ENCODE results near the gene PRKG1. TPM values are rescaled to one million over a fixed set of nuclear protein-coding genes. Genes with fewer than 3 reads are reported as not detected.

PRKG1 gene
- polyA plus RNA-seq, 1 donor (not counting 4 experiments of a cell fraction or from before 2014, with no cell fraction given), result 0.24 TPM

DNA sequence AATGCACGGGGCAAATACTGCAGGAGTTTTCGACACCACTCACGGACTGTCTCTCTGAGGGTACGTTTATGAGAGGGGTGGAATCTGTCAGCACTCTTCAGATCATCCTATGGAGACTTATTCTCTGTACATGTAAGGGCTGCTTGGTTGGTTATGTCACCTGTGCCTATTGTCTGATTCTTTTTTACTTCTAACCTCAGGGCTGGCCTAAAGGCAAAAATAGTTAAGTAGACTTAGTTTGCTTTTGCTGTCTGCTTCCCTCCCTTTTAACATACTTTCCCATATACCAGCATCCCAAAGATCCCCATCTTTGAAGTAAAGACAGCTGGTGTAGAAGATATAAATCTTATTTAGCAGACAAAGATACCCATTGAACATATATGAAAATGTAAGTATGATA lies 105.9 kb downstream of the PRKG1 start:
- dilution Hi-C loops (cut with MboI; ENCODE audit: extremely low pct_ligation_motif_present, low sequenced_read_pairs), result no loop called here
- Histone ChIP-seq H3K9ac (ENCODE audit: control insufficient read depth, extremely low read depth, insufficient read depth, low read length) (no peak overlapping the region), H3K9me1 (ENCODE audit: control insufficient read depth, extremely low read depth, insufficient read depth, low read length) (no peaks in the 10 kb centered on the region), H3K9me3 (ENCODE audit: control insufficient read depth, low read depth, low read length) (no peaks in the 10 kb centered on the region), H3K36me3 (ENCODE audit: control insufficient read depth in 2 of 2, extremely low read depth in 1 of 2, insufficient read depth in 2 of 2, low read length in 2 of 2) (no peaks in the 10 kb centered on the region), H3K4me3 (ENCODE audit: control insufficient read depth in 2 of 3, extremely low read depth in 1 of 3, insufficient read depth in 2 of 3, low read depth in 1 of 3, low read length in 3 of 3) (no peak overlapping the region), H3K27me3 (ENCODE audit: control insufficient read depth, extremely low read depth, insufficient read depth, low read length) (no peaks in the 10 kb centered on the region), H2AFZ (ENCODE audit: control insufficient read depth, low read length) (no peak overlapping the region), H3K27ac (ENCODE audit: control insufficient read depth, insufficient read depth, low read length) (no peak overlapping the region), H3K79me2 (ENCODE audit: control insufficient read depth, insufficient read depth, low read length) (no peaks in the 10 kb centered on the region), H4K20me1 (ENCODE audit: control insufficient read depth, extremely low read depth, insufficient read depth, low read length) (no peaks in the 10 kb centered on the region), H3K4me2 (ENCODE audit: control insufficient read depth, extremely low read depth, insufficient read depth, low read depth, low read length) (no peak overlapping the region), H3K4me1 (ENCODE audit: control insufficient read depth, extremely low read depth, insufficient read depth, low read length) (no peaks in the 10 kb centered on the region)
- FAIRE-seq (no peak), DNase-seq (ENCODE audit: low read depth, low spot score) (no peak)
- TF ChIP-seq, protein P1, sequence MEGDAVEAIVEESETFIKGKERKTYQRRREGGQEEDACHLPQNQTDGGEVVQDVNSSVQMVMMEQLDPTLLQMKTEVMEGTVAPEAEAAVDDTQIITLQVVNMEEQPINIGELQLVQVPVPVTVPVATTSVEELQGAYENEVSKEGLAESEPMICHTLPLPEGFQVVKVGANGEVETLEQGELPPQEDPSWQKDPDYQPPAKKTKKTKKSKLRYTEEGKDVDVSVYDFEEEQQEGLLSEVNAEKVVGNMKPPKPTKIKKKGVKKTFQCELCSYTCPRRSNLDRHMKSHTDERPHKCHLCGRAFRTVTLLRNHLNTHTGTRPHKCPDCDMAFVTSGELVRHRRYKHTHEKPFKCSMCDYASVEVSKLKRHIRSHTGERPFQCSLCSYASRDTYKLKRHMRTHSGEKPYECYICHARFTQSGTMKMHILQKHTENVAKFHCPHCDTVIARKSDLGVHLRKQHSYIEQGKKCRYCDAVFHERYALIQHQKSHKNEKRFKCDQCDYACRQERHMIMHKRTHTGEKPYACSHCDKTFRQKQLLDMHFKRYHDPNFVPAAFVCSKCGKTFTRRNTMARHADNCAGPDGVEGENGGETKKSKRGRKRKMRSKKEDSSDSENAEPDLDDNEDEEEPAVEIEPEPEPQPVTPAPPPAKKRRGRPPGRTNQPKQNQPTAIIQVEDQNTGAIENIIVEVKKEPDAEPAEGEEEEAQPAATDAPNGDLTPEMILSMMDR (optimal IDR thresholded peaks at IDR 0.05 in 1 of 3, IDR thresholded peaks at IDR 0.05 in 1 of 3, conservative IDR thresholded peaks at IDR 0.05 in 1 of 3; ENCODE audit: extremely low read depth in 1 of 3, insufficient read depth in 2 of 3, low read length in 3 of 3), result no peak
- TF ChIP-seq EZH2 (IDR thresholded peaks at IDR 0.05; ENCODE audit: low read length), result no peak

GRCh38 chr10:51183783-51184182 lies 109.5 kb downstream of the PRKG1 start:
- Histone ChIP-seq H3K4me1 (ENCODE audit: control insufficient read depth, extremely low read depth, insufficient read depth, low read length) (no peaks in the 10 kb centered on the region), H3K4me3 (ENCODE audit: control insufficient read depth in 2 of 3, extremely low read depth in 1 of 3, insufficient read depth in 2 of 3, low read depth in 1 of 3, low read length in 3 of 3) (no peak overlapping the region), H3K4me2 (ENCODE audit: control insufficient read depth, extremely low read depth, insufficient read depth, low read depth, low read length) (no peak overlapping the region), H4K20me1 (ENCODE audit: control insufficient read depth, extremely low read depth, insufficient read depth, low read length) (no peaks in the 10 kb centered on the region), H3K9me1 (ENCODE audit: control insufficient read depth, extremely low read depth, insufficient read depth, low read length) (no peaks in the 10 kb centered on the region), H3K9me3 (ENCODE audit: control insufficient read depth, low read depth, low read length) (no peaks in the 10 kb centered on the region), H3K9ac (ENCODE audit: control insufficient read depth, extremely low read depth, insufficient read depth, low read length) (no peak overlapping the region), H3K36me3 (ENCODE audit: control insufficient read depth in 2 of 2, extremely low read depth in 1 of 2, insufficient read depth in 2 of 2, low read length in 2 of 2) (no peaks in the 10 kb centered on the region), H3K79me2 (ENCODE audit: control insufficient read depth, insufficient read depth, low read length) (no peaks in the 10 kb centered on the region), H3K27ac (ENCODE audit: control insufficient read depth, insufficient read depth, low read length) (no peak overlapping the region), H2AFZ (ENCODE audit: control insufficient read depth, low read length) (no peak overlapping the region), H3K27me3 (ENCODE audit: control insufficient read depth, extremely low read depth, insufficient read depth, low read length) (no peaks in the 10 kb centered on the region)
- no peak for FAIRE-seq
- dilution Hi-C loops (cut with MboI; ENCODE audit: extremely low pct_ligation_motif_present, low sequenced_read_pairs), result no loop called here
- TF ChIP-seq EZH2 (IDR thresholded peaks at IDR 0.05; ENCODE audit: low read length), result no peak
- TF ChIP-seq, protein P1 (optimal IDR thresholded peaks at IDR 0.05 in 1 of 3, IDR thresholded peaks at IDR 0.05 in 1 of 3, conservative IDR thresholded peaks at IDR 0.05 in 1 of 3; ENCODE audit: extremely low read depth in 1 of 3, insufficient read depth in 2 of 3, low read length in 3 of 3), result no peak
- no peak for DNase-seq (ENCODE audit: low read depth, low spot score)

Measured in keratinocyte (primary cell).